Fibroblast of lung (primary cell): ENCODE data around the gene OR2L3. TPM values are rescaled to one million over a fixed set of nuclear protein-coding genes. Genes with fewer than 3 reads are reported as not detected.

Experiments
- DNase-seq, 2 donors: peaks; one replicate each; pipeline versions ENCODE4 v3.0.0 to v3.0.0-alpha.2; 2010; ENCODE audit warnings: low read depth in 2 of 2
- H2AFZ ChIP-seq: 2 replicates; pipeline ENCODE4 v1.5.1; 2012; ENCODE audit warnings: low read length, control low read depth, inconsistent platforms
- H3K27ac ChIP-seq: 2 replicates; pipeline ENCODE4 v1.5.1; 2011; ENCODE audit warnings: low read length, control low read depth; ENCODE audit not compliant: insufficient read depth
- H3K27me3 ChIP-seq: 2 replicates; pipeline ENCODE4 v1.5.1; 2011; ENCODE audit warnings: mild to moderate bottlenecking, low read length; ENCODE audit not compliant: control insufficient read depth, insufficient read depth
- H3K36me3 ChIP-seq: 2 replicates; pipeline ENCODE4 v1.5.1; 2011; ENCODE audit warnings: low read length; ENCODE audit not compliant: control insufficient read depth, insufficient read depth
- H3K4me1 ChIP-seq: 2 replicates; pipeline ENCODE4 v1.5.1; 2011; ENCODE audit warnings: low read length; ENCODE audit not compliant: control insufficient read depth, insufficient read depth; ENCODE audit errors: extremely low read depth
- H3K4me2 ChIP-seq: 2 replicates; pipeline ENCODE4 v1.5.1; 2011; ENCODE audit warnings: low read length, control low read depth; ENCODE audit not compliant: insufficient read depth; ENCODE audit errors: extremely low read depth
- H3K4me3 ChIP-seq, 4 experiments: fragments of 200-600 bp in 1 of 4; sonication (generic) in 1 of 4; replicated peaks in 1 of 4; 2 replicates each; pipeline ENCODE4 v1.5.1; 2011 to 2016; ENCODE audit warnings: low read length in 4 of 4, low read depth in 3 of 4, mild to moderate bottlenecking in 3 of 4, control low read depth in 2 of 4, inconsistent platforms in 1 of 4, mixed read lengths in 1 of 4; ENCODE audit not compliant: insufficient read depth in 1 of 4; ENCODE audit errors: control extremely low read depth in 1 of 4
- H3K79me2 ChIP-seq: 2 replicates; pipeline ENCODE4 v1.5.1; 2012; ENCODE audit warnings: mild to moderate bottlenecking, low read length, inconsistent platforms; ENCODE audit not compliant: control insufficient read depth, insufficient read depth
- H3K9ac ChIP-seq: 2 replicates; pipeline ENCODE4 v1.5.1; 2011; ENCODE audit warnings: mild to moderate bottlenecking, low read length, control low read depth; ENCODE audit not compliant: insufficient read depth
- H3K9me3 ChIP-seq: 2 replicates; pipeline ENCODE4 v1.5.1; 2012; ENCODE audit warnings: low read depth, low read length; ENCODE audit not compliant: control insufficient read depth, insufficient read depth
- H4K20me1 ChIP-seq: 2 replicates; pipeline ENCODE4 v1.5.1; 2011; ENCODE audit warnings: low read length; ENCODE audit not compliant: control insufficient read depth, insufficient read depth; ENCODE audit errors: extremely low read depth
- CTCF ChIP-seq, 2 donors: IDR thresholded peaks in 1 of 2; conservative IDR thresholded peaks in 1 of 2; 1 replicate in 1 of 2; 2 replicates in 1 of 2; pipeline ENCODE4 v1.5.1; 2011 to 2012; ENCODE audit warnings: low read length in 2 of 2, control low read depth in 1 of 2, inconsistent platforms in 1 of 2, low read depth in 1 of 2, mild to moderate bottlenecking in 1 of 2
- EZH2 ChIP-seq: IDR thresholded peaks from 2 replicates; pipeline ENCODE4 v1.5.1; 2012; ENCODE audit warnings: low read length, control low read depth, mild to moderate bottlenecking; ENCODE audit errors: missing control alignments
- polyA plus RNA-seq, 2 donors: library from polyadenylated mRNA; depleted of rRNA in 1 of 2; stranded (reverse) in 1 of 2; unstranded in 1 of 2; fragments of >200 nt; gene quantifications; 2 replicates each; pipeline ENCODE4 v1.2.1, GENCODE V29; 2011 to 2012; ENCODE audit warnings: missing spikeins in 1 of 2
- total RNA-seq: library from RNA; depleted of rRNA; stranded (reverse); fragments of >200 nt; gene quantifications from 2 replicates; pipeline ENCODE4 v1.2.1, GENCODE V29; 2014

The OR2L3 gene
- total and polyA plus RNA-seq, 2 donors (not counting 1 experiment from before 2014, with no cell fraction given), result under 0.01 TPM; not detected in 1

- TF ChIP-seq CTCF (conservative IDR thresholded peaks at IDR 0.05 in 1 of 2, IDR thresholded peaks at IDR 0.05 in 1 of 2; ENCODE audit: low read depth in 1 of 2, low read length in 2 of 2), result no peak
- Histone ChIP-seq H3K36me3 (no peaks in the 10 kb centered on the region), H2AFZ (no peak overlapping the region), H3K79me2 (no peaks in the 10 kb centered on the region), H3K27me3 (no peaks in the 10 kb centered on the region), H3K9ac (no peak overlapping the region), H3K4me3 (no peak overlapping the region), H3K27ac (no peak overlapping the region), H3K9me3 (no peaks in the 10 kb centered on the region), H3K4me2 (no peak overlapping the region), H3K4me1 (no peaks in the 10 kb centered on the region), H4K20me1 (no peaks in the 10 kb centered on the region)
- DNase-seq, result no peak
These were observed 30.8 kb upstream of the OR2L3 start for GRCh38 chr1:248015803-248016202.

- no peaks in the 10 kb centered on the region for H3K36me3 ChIP-seq
- H3K9me3 ChIP-seq, result no peaks in the 10 kb centered on the region
- no peak within 1 kb of the TSS for H2AFZ ChIP-seq
- no peak within 1 kb of the TSS for H3K9ac ChIP-seq
- H3K4me1 ChIP-seq, result no peaks in the 10 kb centered on the region
- H3K79me2 ChIP-seq, result no peaks in the 10 kb centered on the region
- DNase-seq, result no peak
- TF ChIP-seq EZH2 (no peak), CTCF (conservative IDR thresholded peaks at IDR 0.05 in 1 of 2, IDR thresholded peaks at IDR 0.05 in 1 of 2; ENCODE audit: low read depth in 1 of 2, low read length in 2 of 2) (no peak)
- no peak within 1 kb of the TSS for H3K4me3 ChIP-seq
- H3K4me2 ChIP-seq, result no peak within 1 kb of the TSS
- H3K27me3 ChIP-seq, result no peaks in the 10 kb centered on the region
- H3K27ac ChIP-seq, result no peak within 1 kb of the TSS
- H4K20me1 ChIP-seq, result no peaks in the 10 kb centered on the region
These were observed 16.9 kb upstream of the OR2L3 start, which contains the start of gene OR2L2 for GRCh38 chr1:248029770-248030169. Gene OR2L2, plus strand, starts transcription at chr1:248030070. Its CDS starts 8,198 bp downstream, at chr1:248038268.

GRCh38 chr1:248045209-248045608 lies 1.4 kb upstream of the OR2L3 start:
- Histone ChIP-seq H3K79me2 (no peaks in the 10 kb centered on the region), H3K4me2 (no peak overlapping the region), H3K4me3 (no peak overlapping the region), H3K9me3 (no peaks in the 10 kb centered on the region), H2AFZ (no peak overlapping the region), H3K27ac (no peak overlapping the region), H3K4me1 (no peaks in the 10 kb centered on the region), H3K27me3 (no peaks in the 10 kb centered on the region), H3K9ac (no peak overlapping the region), H3K36me3 (no peaks in the 10 kb centered on the region), H4K20me1 (no peaks in the 10 kb centered on the region)
- TF ChIP-seq CTCF (conservative IDR thresholded peaks at IDR 0.05 in 1 of 2, IDR thresholded peaks at IDR 0.05 in 1 of 2; ENCODE audit: low read depth in 1 of 2, low read length in 2 of 2) (no peak), EZH2 (no peak)
- DNase-seq, result no peak
